Activated T-cell treated with anti-CD3 and anti-CD28 coated beads for 24 hours (primary cell): ENCODE measurements around the gene DEDD.
A peak's percentile ranks its signal among the peaks of the same experiment; 100 is the strongest.
"Not testable (repeated sequence)": the region's sequence is repeated elsewhere in the genome, so short reads cannot be mapped to it uniquely, and the experiment has no call there.

ENCODE experiments used
- DNase-seq: peaks from one replicate; pipeline ENCODE4 v3.0.0-alpha.2; 2020; ENCODE audit warnings: low read depth

Gene DEDD

DNA sequence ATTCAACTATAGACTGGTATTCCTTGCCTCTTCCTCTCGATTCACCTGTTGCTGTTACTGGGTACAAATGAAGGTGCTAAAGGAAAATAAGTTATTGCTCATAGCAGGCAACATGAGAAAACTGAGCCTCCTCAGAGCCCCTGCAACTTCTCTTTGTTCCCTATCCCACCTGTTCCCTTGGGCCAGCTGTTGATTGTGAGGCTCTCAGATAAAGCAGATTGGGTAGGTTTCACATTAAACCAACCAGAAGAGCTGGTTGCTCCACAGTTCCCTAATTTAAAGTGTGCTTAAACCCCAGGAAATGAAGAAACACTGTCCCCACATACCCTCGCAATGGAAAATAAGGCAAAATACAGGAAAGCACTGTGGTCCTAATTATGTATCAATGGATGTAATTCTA is 4.8 kb downstream of the DEDD start:
- DNase-seq, result no peak

DNA sequence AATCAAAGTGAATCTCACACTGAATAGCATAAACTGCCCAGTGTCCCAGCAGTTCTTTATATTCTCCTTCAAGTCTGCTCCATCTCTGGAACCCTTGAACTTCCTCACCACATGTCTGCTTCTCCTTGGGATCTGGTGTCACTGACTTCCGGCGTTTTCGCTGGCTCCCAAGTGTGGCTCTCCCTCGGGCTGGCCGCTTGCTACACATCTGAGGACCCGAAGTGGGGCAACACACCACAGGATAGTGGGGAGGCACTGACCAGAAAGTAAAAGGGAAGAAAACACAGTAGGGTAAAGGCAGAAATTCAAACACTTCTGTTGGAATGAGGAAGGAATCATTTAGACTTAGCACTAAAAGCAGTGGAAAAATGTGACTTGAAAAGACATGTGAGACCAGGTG is 9.5 kb downstream of the DEDD start:
- no peak for DNase-seq

DNA sequence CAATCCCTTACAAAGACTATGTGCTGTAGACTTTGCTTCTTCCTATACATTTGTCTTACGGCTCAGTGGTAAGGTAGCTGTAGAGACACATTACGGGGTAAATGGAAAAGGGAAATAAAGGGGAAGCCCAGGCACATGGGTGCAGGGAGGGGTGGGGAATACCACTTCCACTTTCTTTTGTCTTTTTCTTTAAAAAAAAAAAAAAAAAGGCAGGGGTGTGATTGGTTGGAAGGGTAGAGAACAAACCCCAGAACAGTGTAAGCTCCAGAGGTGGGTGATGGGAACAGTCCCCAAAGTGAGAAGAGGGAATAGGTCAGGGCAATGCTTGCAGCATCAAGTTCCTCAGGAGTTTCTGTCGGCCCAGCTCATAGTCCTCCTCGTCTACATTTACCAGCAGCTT is 10.6 kb downstream of the DEDD start:
- no peak for DNase-seq

DNA sequence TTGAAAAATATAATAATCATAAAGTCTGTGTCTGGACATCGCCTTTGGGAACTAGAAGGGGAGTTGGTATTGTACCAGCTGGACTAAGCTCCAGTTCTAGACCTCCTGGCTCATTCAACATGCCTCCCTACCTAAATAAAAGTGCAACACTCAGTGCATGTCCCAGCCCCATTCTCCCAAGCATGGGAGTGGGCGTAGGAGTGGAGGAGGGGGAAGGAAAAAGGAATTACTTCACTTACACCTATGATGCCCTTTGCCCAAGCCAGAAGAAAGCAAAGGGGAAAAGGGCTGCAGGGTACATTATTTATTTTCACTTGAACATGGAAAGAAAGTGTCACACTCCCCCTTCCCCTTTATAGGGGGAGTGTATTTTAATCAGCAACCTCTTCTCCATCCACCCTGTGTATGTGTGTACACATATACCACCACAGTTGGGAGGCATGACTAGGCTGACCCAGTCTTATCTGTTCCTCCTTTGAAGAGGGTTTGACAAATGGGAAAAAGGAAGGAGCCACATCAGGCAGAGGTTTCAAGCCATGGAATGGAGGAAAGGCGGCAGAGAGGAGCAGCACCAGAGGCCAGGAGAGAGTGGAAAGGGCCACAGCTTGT is 11.3 kb downstream of the DEDD start:
- no peak for DNase-seq

DNA sequence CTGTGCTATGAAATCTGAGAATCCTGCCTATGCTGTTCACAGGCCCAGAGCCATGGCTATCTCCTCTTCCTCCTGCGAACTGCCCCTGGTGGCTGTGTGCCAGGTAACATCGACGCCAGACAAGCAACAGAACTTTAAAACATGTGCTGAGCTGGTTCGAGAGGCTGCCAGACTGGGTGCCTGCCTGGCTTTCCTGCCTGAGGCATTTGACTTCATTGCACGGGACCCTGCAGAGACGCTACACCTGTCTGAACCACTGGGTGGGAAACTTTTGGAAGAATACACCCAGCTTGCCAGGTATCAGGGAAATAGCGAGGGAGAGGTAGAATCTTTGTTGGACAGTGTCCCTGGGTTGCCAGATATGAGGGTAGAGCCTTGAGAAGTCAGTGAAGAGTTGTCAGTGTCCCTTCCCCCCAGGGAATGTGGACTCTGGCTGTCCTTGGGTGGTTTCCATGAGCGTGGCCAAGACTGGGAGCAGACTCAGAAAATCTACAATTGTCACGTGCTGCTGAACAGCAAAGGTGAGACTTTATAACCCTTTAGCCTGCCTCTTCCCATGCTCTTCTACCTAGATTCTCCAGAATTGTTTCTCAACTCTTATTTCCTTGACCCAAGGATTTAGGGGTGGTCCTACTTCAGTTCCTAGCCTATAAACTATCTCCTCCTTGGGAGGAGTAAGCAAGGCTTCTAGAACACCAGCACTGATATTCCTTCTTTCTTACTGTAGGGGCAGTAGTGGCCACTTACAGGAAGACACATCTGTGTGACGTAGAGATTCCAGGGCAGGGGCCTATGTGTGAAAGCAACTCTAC is 13.2 kb downstream of the DEDD start:
- peak; percentile 60 for DNase-seq

DNA sequence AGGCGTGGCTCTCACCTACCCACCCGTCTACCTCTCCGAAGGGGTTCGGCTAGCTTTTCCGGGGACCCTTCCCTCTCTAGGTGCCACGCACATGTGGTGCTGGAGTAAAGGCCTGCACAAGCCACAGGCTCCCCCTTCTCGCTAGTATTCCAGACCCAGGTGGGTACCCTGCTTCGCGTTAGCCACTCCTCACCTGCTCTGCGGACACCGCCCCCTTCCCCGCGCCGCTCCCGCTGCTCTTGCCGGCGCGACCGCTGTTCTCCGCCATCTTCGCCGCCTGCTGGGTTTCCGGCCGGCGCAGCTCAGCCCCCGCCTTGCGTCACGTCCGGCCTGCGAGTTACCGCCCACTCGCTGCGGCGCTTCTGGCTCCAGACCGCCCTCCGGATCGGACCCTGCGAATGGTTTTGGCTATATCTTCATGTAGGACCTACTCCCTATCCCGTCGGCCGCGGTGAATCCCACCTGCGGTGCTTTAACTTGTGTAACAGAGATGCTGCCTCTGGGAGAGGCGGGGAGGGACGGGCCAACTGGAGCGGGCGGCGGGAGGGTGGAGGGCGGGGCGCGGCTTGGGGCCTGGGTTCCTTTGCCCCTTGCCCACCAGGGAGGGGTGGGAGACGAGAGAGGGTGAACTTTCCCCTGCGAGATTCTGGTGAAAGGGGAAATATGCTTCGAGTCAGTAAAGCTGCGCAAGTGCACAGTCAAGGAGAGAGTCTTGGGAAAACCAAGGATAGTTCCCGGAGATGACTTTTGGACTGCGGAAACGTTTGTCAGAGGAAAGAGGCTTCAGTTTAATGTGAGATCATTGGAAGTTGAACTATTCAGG is 14.5 kb downstream of the DEDD start, which contains the start of the genes NIT1 and PFDN2:
TSS of gene NIT1 (plus strand) at position 347 of the 823 bp plus-strand sequence. CDS start at position 419, 72 bp downstream.
TSS of gene PFDN2 (minus strand) at position 279 of the 823 bp plus-strand sequence. CDS start at position 268, 11 bp downstream.
- peak; percentile 75 for DNase-seq

DNA sequence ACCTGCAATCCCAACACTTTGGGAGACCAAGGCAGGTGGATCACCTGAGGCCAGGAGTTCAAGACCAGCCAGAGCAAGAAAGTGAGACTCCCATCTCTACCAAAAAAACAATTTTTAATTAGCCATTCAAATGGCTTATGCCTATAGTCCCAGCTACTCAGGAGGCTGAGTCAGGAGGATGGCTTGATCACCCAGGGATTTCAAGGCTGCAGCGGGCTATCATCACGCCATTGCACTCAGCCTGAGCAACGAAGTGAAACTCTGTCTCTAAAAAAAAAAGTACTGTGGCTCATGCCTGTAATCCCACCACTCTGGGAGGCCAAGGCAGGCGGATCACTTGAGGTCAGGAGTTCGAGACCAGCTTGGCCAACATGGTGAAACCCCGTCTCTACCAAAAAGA is 16.5 kb downstream of the DEDD start:
- DNase-seq, result not testable (repeated sequence)

DNA sequence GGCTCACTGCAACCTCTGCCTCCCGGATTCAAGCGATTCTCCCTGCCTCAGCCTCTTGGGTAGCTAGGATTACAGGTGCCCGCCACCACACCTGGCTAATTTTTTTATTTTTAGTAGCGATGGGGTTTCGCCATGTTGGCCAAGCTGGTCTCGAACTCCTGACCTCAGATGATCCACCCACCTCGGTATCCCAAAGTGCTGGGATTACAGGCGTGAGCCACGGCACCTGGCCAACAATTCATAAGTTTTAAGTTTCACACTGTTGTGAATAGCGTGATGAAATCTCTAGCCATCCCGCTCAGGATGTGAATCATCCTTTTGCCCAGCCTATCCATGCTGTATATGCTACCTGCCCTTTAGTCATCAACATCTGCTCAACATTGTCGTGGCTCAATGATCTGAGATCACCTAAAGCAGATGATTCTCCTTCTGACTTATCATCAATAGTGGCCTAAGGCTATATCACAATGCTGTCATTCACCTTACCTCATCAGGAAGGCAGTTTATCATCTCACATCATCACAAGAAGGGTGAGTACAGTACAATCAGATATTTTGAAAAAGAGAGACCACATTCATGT is 17.2 kb downstream of the DEDD start:
- no peak for DNase-seq

DNA sequence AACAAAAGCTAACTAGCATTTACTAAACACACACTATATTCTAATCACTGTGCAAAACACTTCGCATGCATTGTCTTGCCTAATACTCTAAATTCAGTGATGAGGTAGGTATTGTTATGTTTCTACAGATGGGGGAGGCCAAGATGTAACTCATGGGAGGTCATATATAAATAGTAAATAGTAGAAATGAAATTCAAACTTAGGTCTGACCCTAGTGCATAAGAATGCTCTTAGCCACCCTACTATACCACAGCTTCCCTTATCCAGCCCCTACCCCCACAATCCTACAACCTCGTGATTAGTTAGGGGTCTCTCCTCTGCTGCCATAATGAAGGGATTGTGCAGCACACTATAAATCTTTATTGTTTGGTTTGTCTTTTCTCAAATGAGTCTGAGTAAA is 17.9 kb downstream of the DEDD start:
- DNase-seq, result no peak

DNA sequence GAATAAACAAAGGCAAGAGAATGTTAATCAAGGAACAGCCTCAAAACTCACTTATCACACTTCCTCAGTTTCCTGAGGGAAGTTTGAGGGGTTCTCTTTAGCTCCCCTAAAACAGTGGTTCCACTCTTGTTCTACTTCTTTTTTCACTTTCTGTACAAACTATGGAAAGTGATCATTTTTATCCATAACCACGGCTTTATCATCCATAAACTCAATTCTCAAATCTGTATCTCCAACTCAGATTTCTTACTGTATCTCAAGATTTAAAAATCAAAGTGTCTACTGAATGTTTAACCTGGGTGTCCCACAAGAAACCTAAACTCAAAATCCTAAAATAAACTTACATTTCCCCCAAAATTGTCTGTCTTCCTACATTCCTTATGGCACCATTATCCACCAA is 18.6 kb downstream of the DEDD start:
- no peak for DNase-seq

DNA sequence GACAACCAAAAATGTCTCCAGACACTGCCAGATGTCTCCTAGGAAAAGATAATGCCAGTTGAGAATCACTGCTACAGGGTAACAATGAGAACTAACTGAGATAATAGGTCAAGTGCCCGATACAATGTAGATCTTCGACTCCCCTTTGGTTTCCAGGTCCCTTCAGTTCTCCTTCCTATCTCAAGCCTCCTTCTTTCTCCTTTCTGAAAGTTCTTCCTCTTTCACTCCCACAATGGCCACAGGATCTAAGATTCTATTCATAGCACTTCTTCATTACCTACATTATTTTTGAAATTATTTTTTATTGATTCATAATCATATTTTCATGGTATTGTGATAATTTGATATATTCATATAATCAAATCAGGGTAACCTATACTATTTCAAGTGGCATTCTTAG is 20.9 kb downstream of the DEDD start:
- no peak for DNase-seq

DNA sequence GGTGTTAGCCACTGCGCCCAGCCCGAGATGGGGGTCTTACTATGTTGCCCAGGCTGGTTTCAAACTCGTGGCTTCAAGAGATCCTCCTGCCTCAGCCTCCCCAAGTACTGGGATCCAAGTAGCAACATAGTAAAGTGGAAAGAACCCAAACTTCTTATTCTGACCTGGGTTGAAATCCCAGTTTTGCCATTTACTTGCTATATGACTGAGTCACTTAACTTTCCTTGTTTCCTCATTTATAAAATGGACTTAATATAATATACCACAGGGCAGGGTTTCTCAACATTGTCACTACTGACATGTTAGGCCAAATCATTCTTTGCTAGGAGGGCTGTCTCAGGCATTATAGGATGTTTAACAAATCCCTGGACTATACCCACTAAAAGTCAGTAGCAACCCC is 21.4 kb downstream of the DEDD start:
- DNase-seq, result no peak

DNA sequence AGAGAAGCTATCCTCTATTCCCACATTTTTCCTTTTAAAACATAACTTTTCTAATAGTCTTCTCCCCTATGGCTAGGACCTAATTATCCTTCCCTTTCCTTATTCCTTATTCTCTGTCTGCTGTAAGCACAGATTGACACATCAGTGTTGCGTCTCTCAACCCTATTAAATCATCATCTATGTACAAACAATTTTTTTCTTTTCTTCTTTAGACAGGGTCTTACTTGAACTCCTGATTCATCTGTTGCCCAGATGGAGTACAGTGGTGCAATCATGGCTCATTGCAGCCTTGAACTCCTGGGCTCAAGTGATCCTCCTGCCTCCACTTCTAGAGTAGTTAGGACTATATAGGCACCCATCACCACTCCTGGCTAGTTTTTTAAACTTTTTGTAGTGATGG is 26.0 kb downstream of the DEDD start:
- DNase-seq, result no peak

DNA sequence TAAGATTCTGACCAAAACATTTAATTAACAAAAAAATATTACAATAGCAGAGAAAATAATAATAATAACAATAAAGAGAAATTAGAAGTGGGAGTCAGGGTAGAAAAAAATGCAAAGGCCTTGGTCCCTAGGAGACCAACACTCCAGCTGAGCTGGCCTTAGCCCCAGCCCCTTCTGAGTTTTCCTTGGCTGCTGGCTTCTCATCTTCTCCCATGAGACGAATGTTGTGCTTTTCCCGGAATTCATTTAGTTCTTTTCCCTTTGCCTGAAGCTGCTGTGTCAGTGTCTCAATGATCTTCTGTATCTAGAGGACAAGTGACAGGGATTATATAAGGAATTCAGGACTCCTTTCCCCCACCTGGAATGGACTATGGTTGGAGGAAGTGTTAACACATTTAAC is 31.9 kb downstream of the DEDD start:
- DNase-seq, result no peak

DNA sequence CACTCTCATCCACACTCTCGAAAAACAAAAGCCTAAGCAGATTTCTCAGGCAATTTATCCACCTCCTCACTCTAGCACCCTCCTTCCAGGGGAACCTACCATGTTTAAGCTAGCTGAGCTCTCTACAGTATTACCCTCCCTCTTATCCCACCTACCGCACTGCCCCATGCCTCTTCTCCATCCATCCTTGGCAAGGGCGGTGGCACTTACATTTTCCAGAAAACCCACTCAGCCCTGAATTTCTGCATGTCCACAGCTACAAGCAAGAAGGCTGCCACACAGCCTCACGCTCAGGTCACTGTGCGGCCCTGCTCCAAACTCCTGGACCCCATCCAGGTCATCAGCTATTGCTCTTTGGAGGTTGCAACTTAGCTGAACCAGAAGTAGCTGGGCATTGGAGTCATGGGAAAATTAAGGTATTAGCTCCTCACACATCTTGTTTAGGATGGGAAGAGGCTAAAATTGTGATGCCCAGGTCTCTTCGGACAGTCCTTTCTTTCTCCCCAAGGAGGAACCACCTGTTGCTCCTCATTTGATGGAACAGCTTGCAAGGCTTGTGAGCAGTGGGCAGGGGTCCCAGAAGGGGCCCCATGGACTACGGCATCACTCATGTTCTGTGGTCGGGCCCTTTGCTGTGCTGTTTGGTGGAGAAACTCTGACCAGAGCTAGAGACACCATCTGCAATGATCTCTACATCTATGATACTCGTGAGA is 33.2 kb downstream of the DEDD start:
- DNase-seq, result no peak

DNA sequence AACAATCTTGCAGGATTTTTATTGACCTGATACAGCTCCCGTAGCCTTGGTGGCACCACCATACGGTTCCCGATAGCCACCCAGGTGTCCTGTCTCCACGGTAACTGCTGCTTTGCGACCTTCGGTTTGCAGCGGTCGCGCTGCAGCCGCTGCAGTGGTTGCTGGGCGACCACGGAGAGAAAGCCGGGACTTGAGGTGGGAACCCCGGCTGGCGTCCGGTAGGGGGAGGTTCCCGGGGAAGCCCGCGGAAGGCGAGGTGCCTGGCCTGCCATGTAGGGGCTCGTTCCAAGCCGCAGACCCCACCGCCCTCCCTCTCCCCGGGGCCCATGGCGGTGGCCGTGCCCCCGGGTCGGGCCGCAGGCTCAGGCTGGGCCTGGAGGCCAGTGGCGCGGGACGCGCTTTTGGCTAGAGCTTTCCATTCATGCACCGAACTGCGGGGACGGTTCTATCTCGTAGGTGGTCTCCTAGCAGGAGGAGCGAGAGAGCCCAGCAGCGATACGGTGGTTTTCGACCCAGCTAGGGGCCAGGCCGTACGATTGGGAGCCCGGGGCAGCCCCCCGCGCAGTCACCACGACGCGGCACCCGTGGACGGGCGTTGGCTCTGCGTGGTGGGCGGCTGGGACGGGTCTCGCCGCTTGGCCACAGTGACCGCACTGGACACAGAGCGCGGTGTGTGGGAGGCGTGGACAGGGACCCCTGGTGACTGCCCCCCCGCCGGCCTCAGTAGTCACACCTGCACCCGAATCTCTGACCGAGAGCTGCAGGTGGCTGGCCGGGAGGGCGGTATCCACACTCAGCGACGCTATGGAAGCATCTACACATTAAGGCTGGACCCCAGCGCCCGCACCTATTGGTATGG is 34.0 kb downstream of the DEDD start, which contains the start of gene KLHDC9:
TSS of gene KLHDC9 (plus strand) at position 152 of the 859 bp plus-strand sequence. CDS start at position 327, 175 bp downstream.
- DNase-seq, result peak; percentile 63

DNA sequence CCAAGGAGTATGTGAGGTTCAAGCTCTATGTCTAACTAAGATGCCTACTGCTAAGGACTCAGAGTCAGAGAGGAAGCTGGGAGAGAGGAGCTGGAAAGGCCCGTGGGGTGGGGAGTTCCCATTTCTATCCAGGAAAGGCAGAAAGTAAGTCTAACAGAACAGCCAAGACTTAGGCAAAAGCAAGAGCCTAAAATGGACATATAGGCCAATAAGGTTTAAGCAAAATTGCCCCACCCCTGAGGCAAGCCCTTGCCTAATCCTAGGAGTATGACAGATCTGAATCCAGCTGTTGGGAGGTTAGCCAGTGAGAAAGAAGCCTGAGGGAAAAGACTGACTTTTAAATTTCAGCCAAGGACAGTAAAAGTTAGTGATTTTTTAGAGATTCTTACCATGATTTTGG is 35.9 kb downstream of the DEDD start:
- no peak for DNase-seq

DNA sequence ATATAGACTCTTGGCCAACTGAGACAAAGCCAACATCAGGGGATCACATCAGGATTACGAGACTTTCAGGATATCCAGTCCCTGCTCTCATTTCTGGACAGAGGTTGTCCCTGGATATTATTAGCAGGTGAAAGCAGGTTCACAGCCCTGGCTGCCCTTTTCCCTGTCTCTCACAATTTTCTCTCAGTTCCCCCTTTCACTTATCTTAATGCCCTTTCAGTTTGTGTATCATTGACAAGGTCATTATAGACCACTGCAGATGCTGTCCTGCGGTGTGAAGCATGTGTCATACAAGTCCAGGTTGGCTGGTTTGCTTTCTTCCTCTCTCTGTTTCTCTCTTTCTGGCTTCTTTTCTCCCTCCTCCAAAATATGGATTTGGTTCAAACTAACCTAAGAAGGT is 36.5 kb downstream of the DEDD start:
- no peak for DNase-seq

DNA sequence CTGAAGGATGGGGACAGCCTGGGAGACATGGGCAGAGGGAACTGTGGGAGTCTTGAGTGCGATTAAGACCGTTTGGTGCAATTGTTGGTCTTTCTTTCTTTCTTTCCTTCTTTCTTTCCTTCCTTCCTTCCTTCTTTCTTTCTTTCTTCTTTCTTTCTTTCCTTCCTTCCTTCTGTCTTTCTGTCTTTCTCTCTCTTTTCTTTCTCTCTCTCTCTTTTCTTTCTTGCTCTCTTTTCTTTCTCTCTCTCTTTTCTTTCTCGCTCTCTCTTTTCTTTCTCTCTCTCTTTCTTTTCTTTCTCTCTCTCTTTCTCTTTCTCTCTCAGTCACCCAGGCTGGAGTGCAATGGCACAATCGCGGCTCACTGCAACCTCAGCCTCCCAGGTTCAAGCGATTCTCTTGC is 37.2 kb downstream of the DEDD start:
- no peak for DNase-seq

DNA sequence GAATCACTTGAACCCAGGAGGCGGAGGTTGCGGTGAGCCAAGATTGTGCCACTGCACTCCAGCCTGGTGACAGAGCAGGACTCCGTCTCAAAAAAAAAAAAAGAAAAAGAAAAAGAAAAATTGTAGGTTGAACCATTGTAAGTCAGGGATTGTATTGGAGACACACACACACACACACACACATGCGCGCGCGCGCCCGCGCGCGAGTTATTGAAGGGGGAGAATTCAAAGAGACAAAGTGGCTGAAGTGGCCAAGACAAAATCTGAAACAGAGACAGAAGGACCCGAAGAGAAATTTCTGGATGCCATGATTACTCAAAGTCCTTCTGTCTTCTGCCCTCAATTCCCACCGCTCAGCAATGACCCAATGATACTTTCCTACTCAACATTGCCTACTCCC is 38.0 kb downstream of the DEDD start:
- DNase-seq, result no peak

DNA sequence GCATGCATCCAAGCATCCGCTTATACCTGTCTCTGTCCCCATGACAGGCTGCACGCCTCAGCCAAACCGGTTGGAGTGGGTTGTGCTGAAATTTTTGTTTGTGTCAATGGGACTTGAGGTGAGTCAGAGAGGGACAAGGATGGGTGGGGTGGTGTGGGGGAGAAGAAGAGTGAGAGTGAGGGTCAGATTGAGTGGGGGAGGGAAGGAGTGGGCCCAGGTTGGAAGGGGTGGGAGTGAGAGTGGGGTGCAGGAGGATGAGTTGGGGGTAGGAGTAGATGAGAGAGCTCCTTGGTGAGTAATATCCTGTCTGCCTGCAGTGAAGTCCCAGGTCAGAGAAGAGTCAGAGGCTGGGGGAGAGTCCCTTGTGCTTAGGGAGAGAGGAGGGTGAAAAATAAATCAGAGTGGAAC is 39.8 kb downstream of the DEDD start:
- peak; percentile 43 for DNase-seq
